Myocyte (in vitro differentiated cells): Measurements from ENCODE around the gene S100P. TPM values are rescaled to one million over a fixed set of nuclear protein-coding genes. Genes with fewer than 3 reads are reported as not detected.
"Not testable (repeated sequence)": the region's sequence is repeated elsewhere in the genome, so short reads cannot be mapped to it uniquely, and the experiment has no call there.

Experiments
- DNase-seq: peaks from one replicate; pipeline ENCODE4 v3.0.0-alpha.2; 2012; ENCODE audit warnings: low read depth
- polyA plus RNA-seq: library from polyadenylated mRNA; unstranded; fragments of >200 nt; gene quantifications from one replicate; pipeline ENCODE4 v1.2.1, GENCODE V29; 2012; ENCODE audit warnings: missing spikeins
- total RNA-seq: library from RNA; depleted of rRNA; stranded (reverse); fragments of >200 nt; gene quantifications from 2 replicates; pipeline ENCODE4 v1.2.3, GENCODE V29; 2014

The S100P gene
- not detected in 2 replicates for total RNA-seq
- polyA plus RNA-seq, result 0.28 TPM

- no peak for DNase-seq
Observed at GRCh38 chr4:6693231-6694176, at the start of gene S100P. S100P (plus strand) TSS chr4:6693878; CDS start chr4:6693933, 55 bp downstream.

GRCh38 chr4:6644792-6645530 is 48.7 kb upstream of the S100P start:
- DNase-seq, result no peak

GRCh38 chr4:6647169-6647568 is 46.5 kb upstream of the S100P start:
- no peak for DNase-seq

GRCh38 chr4:6647582-6648230 is 46.0 kb upstream of the S100P start:
- DNase-seq, result no peak

- no peak for DNase-seq
Observed at GRCh38 chr4:6649216-6649615, 44.5 kb upstream of the S100P start.

- not testable (repeated sequence) for DNase-seq
Observed at GRCh38 chr4:6654211-6654610, 39.5 kb upstream of the S100P start.

- not testable (repeated sequence) for DNase-seq
Observed at GRCh38 chr4:6655291-6655690, 38.4 kb upstream of the S100P start.

- peak; percentile 43 for DNase-seq
Observed at GRCh38 chr4:6655924-6656323, 37.8 kb upstream of the S100P start.

- no peak for DNase-seq
Observed at GRCh38 chr4:6657242-6658208, 36.2 kb upstream of the S100P start.

GRCh38 chr4:6658209-6658595 is 35.5 kb upstream of the S100P start:
- DNase-seq, result no peak

- DNase-seq, result peak; percentile 13
Observed at GRCh38 chr4:6658597-6659075, 35.0 kb upstream of the S100P start.

GRCh38 chr4:6659897-6660296 is 33.8 kb upstream of the S100P start:
- no peak for DNase-seq

- DNase-seq, result no peak
Observed at GRCh38 chr4:6660430-6660829, 33.2 kb upstream of the S100P start.

GRCh38 chr4:6662591-6662990 is 31.1 kb upstream of the S100P start:
- no peak for DNase-seq

- no peak for DNase-seq
Observed at GRCh38 chr4:6663596-6664393, 29.9 kb upstream of the S100P start.

- DNase-seq, result no peak
Observed at GRCh38 chr4:6665320-6665654, 28.4 kb upstream of the S100P start.

GRCh38 chr4:6668391-6668790 is 25.3 kb upstream of the S100P start:
- peak; percentile 47 for DNase-seq

GRCh38 chr4:6671648-6672047 is 22.0 kb upstream of the S100P start:
- DNase-seq, result no peak

GRCh38 chr4:6672131-6672530 is 21.5 kb upstream of the S100P start:
- DNase-seq, result no peak
